ENCODE measurements around the gene ARHGAP24. TPM values are rescaled to one million over a fixed set of nuclear protein-coding genes. Genes with fewer than 3 reads are reported as not detected.
A peak's percentile ranks its signal among the peaks of the same experiment; 100 is the strongest.

The ARHGAP24 gene
- total and polyA plus RNA-seq, 2 experiments from 2014 or later = 0.21 to 0.36 TPM

- Histone ChIP-seq H3F3A (replicated peaks; ENCODE audit: low read depth) (no peaks in the 10 kb centered on the region), H3K36me3 (ENCODE audit: insufficient read depth) (no peaks in the 10 kb centered on the region), H3K4me2 (no peak overlapping the region), H3K9me2 (ENCODE audit: insufficient read depth) (no peaks in the 10 kb centered on the region), H3K27me3 (ENCODE audit: insufficient read depth) (no peaks in the 10 kb centered on the region), H3K27ac (ENCODE audit: low read depth) (no peak overlapping the region), H3K79me2 (replicated peaks; ENCODE audit: insufficient read depth) (no peaks in the 10 kb centered on the region), H3K4me1 (ENCODE audit: insufficient read depth) (no peaks in the 10 kb centered on the region), H3K4me3 (no peak overlapping the region), H2AFZ (no peak overlapping the region; the same call in 1 of the 2 replicates), H4K20me1 (replicated peaks; ENCODE audit: insufficient read depth) (no peaks in the 10 kb centered on the region)
- Mint-ChIP-seq H3K27me3 (ENCODE audit: insufficient read depth, low read depth, poor library complexity) (no peaks in the 10 kb centered on the region), H3K4me3 (no peak overlapping the region), H3K36me3 (ENCODE audit: low read depth) (no peaks in the 10 kb centered on the region), H3K4me1 (no peaks in the 10 kb centered on the region), H3K27ac (no peak overlapping the region), H3K9me3 (no peaks in the 10 kb centered on the region)
- DNase-seq (ENCODE audit: low spot score) = no peak
- no peak for TF ChIP-seq NANOG (IDR thresholded peaks at IDR 0.05; ENCODE audit: borderline replicate concordance)
- no peak for TF ChIP-seq EZH2phosphoT487 (IDR thresholded peaks at IDR 0.05; ENCODE audit: unreplicated experiment)
- no peak for TF ChIP-seq ZNF462 (CRISPR knock-in tag; IDR thresholded peaks at IDR 0.05)
- no peak for TF ChIP-seq ZNF331 (CRISPR knock-in tag; IDR thresholded peaks at IDR 0.05; ENCODE audit: low read depth)
- no peak for TF ChIP-seq ZNF114 (CRISPR knock-in tag; IDR thresholded peaks at IDR 0.05)
- no peak; the same call in 2 of the 3 replicates for ATAC-seq
Measured at GRCh38 chr4:85970535-85970934, 495.6 kb downstream of the ARHGAP24 start.

- Histone ChIP-seq H3F3A (replicated peaks; ENCODE audit: low read depth) (no peaks in the 10 kb centered on the region), H4K20me1 (replicated peaks; ENCODE audit: insufficient read depth) (no peaks in the 10 kb centered on the region), H3K27ac (ENCODE audit: low read depth) (no peak overlapping the region), H2AFZ (0 out of 2 replicates have a peak overlapping the region, but pooled peaks have one; percentile 30), H3K4me2 (no peak overlapping the region), H3K79me2 (replicated peaks; ENCODE audit: insufficient read depth) (no peaks in the 10 kb centered on the region), H3K4me1 (ENCODE audit: insufficient read depth) (no peaks in the 10 kb centered on the region), H3K27me3 (ENCODE audit: insufficient read depth) (no peaks in the 10 kb centered on the region), H3K36me3 (ENCODE audit: insufficient read depth) (no peaks in the 10 kb centered on the region), H3K9me2 (ENCODE audit: insufficient read depth) (no peaks in the 10 kb centered on the region), H3K4me3 (no peak overlapping the region)
- DNase-seq (ENCODE audit: low spot score) = no peak
- ATAC-seq = no peak
- H3K36me3 Mint-ChIP-seq (ENCODE audit: low read depth) = no peaks in the 10 kb centered on the region
- no peaks in the 10 kb centered on the region for H3K9me3 Mint-ChIP-seq
- H3K4me3 Mint-ChIP-seq = no peak overlapping the region
- H3K4me1 Mint-ChIP-seq = no peaks in the 10 kb centered on the region
- peak overlapping the region; percentile 9; the same call in 1 of the 2 replicates for H3K27ac Mint-ChIP-seq
- peaks cover 5% of the 10 kb centered on the region for H3K27me3 Mint-ChIP-seq (ENCODE audit: insufficient read depth, low read depth, poor library complexity)
- TF ChIP-seq POLR2AphosphoS5 (IDR thresholded peaks at IDR 0.05; ENCODE audit: low read depth) (no peak), STAT1 (IDR thresholded peaks at IDR 0.05; ENCODE audit: unreplicated experiment) (no peak), CREB1 (CRISPR knock-in tag; IDR thresholded peaks at IDR 0.05; ENCODE audit: low read depth) (no peak), EZH2phosphoT487 (IDR thresholded peaks at IDR 0.05; ENCODE audit: unreplicated experiment) (no peak), NANOG (IDR thresholded peaks at IDR 0.05; ENCODE audit: borderline replicate concordance) (no peak), ZNF114 (CRISPR knock-in tag; IDR thresholded peaks at IDR 0.05) (no peak), EZH2 (IDR thresholded peaks at IDR 0.05; ENCODE audit: low read depth, unreplicated experiment) (no peak), ETS1 (IDR thresholded peaks at IDR 0.05) (no peak), ZNF331 (CRISPR knock-in tag; IDR thresholded peaks at IDR 0.05; ENCODE audit: low read depth) (no peak), JUNB (IDR thresholded peaks at IDR 0.05; ENCODE audit: unreplicated experiment) (no peak)
- TF ChIP-seq, protein P1, sequence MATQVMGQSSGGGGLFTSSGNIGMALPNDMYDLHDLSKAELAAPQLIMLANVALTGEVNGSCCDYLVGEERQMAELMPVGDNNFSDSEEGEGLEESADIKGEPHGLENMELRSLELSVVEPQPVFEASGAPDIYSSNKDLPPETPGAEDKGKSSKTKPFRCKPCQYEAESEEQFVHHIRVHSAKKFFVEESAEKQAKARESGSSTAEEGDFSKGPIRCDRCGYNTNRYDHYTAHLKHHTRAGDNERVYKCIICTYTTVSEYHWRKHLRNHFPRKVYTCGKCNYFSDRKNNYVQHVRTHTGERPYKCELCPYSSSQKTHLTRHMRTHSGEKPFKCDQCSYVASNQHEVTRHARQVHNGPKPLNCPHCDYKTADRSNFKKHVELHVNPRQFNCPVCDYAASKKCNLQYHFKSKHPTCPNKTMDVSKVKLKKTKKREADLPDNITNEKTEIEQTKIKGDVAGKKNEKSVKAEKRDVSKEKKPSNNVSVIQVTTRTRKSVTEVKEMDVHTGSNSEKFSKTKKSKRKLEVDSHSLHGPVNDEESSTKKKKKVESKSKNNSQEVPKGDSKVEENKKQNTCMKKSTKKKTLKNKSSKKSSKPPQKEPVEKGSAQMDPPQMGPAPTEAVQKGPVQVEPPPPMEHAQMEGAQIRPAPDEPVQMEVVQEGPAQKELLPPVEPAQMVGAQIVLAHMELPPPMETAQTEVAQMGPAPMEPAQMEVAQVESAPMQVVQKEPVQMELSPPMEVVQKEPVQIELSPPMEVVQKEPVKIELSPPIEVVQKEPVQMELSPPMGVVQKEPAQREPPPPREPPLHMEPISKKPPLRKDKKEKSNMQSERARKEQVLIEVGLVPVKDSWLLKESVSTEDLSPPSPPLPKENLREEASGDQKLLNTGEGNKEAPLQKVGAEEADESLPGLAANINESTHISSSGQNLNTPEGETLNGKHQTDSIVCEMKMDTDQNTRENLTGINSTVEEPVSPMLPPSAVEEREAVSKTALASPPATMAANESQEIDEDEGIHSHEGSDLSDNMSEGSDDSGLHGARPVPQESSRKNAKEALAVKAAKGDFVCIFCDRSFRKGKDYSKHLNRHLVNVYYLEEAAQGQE (IDR thresholded peaks at IDR 0.05; ENCODE audit: unreplicated experiment) = no peak
Measured at GRCh38 chr4:85979276-85979675, 504.3 kb downstream of the ARHGAP24 start.
